GM19324 (cell line): Measurements from ENCODE around the gene ZACN.
"Not testable (repeated sequence)": the region's sequence is repeated elsewhere in the genome, so short reads cannot be mapped to it uniquely, and the experiment has no call there.

Source experiments
- ATAC-seq: cut with Tn5 transposase; IDR thresholded peaks from one replicate; pipeline ENCODE4 v1.9.1; 2021; ENCODE audit warnings: mild to moderate bottlenecking, moderate library complexity; ENCODE audit not compliant: unreplicated experiment, low FRiP score

The ZACN gene

DNA sequence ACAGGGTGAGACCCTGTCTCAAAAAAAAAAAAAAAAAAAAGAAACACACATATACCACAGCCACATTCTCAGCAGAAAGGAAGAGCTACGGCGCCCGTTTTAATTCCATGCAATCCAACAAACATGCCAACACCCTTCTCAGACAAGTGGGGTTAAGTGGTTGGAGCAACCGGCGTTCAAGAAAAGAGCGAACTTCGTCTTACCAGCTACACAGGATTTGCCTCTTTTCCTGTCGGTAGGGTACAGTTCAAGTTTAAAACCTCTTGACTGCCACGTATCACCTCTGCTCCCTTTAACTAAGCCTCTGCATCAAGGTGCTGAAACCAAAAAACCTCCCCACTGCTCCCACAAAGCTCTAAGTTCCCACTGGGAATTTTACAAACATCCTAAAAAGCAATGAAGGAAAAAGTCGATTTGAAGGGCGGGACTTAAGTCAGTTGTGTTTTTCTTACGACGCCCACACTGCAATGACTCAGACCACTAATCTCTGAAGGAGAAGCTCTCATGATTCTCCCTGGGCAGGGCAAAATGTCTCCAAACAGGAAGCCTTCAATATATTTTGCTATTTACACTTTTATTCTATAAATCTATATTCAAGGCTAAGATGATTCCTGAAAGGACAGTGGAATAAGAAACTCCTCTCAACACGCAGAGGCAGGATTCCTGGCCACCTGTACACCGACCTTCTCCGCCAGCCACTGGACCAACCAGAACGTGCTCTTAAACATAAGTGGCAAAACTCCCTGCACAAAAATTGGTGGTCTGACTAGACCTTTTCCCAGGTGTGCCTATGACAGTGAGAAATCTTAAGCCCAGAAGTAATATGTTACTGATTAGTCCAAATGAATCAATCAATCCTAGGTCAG, 25.5 kb upstream of the ZACN start:
- ATAC-seq = no peak

DNA sequence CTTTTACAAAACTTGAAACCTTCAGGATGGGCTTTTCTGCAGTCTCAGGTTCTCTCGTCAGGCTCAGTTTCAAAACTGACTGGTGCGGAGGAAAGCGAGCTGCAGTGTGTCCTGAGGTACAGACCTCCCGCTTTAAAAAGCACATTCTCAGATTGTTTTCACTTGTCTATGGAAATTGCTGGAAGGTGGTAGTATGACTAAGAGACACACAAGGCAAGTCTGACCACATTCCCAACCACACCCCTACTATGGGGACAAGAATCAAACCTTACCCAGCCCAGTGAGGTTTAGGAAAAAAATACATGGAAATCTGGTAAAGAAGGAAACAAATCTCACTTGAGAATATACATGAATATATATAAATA, 24.9 kb upstream of the ZACN start:
- no peak for ATAC-seq

- ATAC-seq = no peak
Measured at GRCh38 chr17:76056882-76057281, 22.1 kb upstream of the ZACN start.

DNA sequence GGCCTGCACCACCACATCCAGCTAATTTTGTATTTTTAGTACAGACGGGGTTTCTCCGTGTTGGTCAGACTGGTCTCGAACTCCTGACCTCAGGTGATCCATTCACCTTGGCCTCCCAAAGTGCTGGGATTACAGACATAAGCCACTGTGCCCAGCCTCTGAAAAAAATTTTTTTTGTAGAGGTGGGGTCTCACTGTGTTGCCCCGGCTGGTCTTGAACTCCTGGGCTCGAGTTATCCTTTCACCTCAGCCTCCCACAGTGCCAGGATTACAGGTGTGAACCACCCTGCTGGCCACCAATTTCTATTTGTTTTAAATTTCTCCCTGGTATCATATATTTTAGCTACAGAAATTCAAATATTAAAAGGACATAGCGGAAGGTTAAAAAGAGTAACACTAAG, 20.7 kb upstream of the ZACN start:
- ATAC-seq = not testable (repeated sequence)

- no peak for ATAC-seq
Measured at GRCh38 chr17:76063875-76064546, 15.0 kb upstream of the ZACN start.

GRCh38 chr17:76065775-76066174, 13.2 kb upstream of the ZACN start:
- no peak for ATAC-seq

DNA sequence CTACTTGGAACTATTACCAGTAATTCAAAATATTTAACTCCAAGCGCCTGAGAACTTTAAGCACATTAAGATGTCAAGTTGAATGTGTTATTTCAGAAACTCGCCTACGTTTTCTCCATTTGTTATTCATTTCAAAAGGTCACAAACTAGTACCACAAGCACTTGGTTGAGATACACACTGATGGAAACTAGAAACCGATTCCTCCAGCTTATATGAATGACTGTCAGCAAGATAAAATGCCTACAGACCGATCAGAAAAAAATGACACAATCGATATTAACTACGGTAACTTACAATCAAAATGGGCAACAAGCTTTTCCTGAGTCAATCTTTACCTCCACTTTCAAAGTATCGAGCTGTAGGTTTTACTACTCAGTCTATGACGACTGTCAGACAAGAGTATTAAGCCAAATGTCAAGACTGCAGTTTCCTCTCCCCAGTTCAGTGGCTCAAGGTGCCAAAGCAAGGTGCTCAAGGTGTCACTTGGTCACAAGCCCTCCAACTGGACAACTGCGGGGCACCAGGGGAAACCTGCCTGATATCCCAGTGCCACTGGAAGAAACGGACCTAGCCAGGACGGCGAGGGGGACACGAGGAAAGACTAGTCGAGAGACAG, 7.3 kb upstream of the ZACN start:
- peak; percentile 4 for ATAC-seq

GRCh38 chr17:76072148-76072858, 6.7 kb upstream of the ZACN start, which contains the start of gene SRP68:
SRP68 (minus strand) TSS chr17:76072517; CDS start chr17:76072491, 26 bp downstream.
- peak; percentile 93 for ATAC-seq

- no peak for ATAC-seq
Measured at GRCh38 chr17:76074390-76075363, 4.3 kb upstream of the ZACN start, which contains the start of gene GALR2. GALR2 (plus strand) TSS chr17:76074781; CDS start chr17:76074884, 103 bp downstream.

- no peak for ATAC-seq
Measured at GRCh38 chr17:76075364-76076145, 3.4 kb upstream of the ZACN start.

- no peak for ATAC-seq
Measured at GRCh38 chr17:76076146-76076764, 2.7 kb upstream of the ZACN start.

- no peak for ATAC-seq
Measured at GRCh38 chr17:76076765-76077583, 2.0 kb upstream of the ZACN start.

GRCh38 chr17:76077584-76078110, 1.3 kb upstream of the ZACN start:
- ATAC-seq = no peak

DNA sequence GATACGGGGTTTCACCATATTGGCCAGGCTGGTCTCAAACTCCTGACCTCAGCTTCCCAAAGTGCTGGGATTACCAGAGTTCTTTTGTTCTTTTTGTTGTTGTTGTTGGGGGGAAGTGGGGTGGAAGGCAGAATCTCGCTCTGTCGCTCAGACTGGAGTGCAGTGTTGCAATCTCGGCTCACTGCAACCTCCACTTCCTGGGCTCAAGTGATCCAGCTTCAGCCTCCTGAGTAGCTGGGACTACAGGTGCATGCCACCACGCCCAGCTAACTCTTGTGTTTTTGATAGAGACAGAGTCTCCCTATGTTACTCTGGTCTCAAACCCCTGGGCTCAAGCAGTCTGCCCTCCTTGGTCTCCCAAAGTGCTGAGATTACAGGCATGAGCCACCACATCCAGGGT, 612 bp upstream of the ZACN start:
- not testable (repeated sequence) for ATAC-seq

GRCh38 chr17:76079535-76079955, 563 bp downstream of the ZACN start:
- ATAC-seq = no peak

DNA sequence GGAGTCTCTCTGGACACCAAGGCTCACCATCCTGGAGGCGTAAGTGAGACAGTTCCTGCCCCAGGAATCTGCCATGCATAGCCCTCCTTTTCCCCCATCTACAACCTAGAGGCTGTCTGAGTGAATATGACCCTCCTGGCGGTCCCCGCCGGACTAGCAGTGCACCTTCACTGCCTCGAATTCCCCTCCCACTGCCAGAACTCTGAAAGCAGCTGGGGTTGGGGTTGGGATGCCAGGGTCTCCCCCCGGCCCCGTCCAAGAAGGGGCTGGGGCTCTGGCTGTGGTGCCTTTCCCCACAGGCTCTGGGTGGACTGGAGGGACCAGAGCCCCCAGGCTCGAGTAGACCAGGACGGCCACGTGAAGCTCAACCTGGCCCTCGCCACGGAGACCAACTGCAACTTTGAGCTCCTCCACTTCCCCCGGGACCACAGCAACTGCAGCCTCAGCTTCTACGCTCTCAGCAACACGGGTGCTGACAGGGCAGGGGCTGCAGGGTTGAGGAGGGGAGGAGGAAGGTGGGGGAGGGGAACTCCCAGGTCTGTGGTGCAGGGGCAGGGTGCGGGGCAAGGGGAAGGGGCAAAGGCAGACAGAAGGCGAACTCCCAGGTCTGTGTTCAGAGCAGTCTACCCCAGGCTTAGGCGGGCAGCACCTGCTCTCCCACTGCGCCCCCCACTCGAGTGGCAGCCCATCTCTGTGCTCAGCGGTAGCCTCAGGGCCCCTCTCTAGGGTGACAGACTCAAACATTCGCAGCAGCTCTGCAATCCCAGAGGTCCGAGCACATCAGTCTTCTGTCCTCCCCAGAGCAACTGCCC, 1.2 kb downstream of the ZACN start:
- ATAC-seq = no peak
